Activated CD8-positive, alpha-beta memory T cell treated with anti-CD3 and anti-CD28 coated beads, Interleukin-2, amount 50 U/mL, for 24 hours (primary cell): ENCODE data around the gene ARHGAP30.
"Not testable (repeated sequence)": the region's sequence is repeated elsewhere in the genome, so short reads cannot be mapped to it uniquely, and the experiment has no call there.

ENCODE experiments used
- DNase-seq: peaks from one replicate; pipeline ENCODE4 v3.0.0-alpha.2; 2020; ENCODE audit errors: extremely low read depth

Gene ARHGAP30

GRCh38 chr1:161069731-161070270 lies at the start of gene ARHGAP30:
Gene ARHGAP30 (minus strand): TSS chr1:161069891. CDS start chr1:161069624, 267 bp downstream.
- DNase-seq = peak; percentile 62

- peak; percentile 56 for DNase-seq
These were observed 48.3 kb upstream of the ARHGAP30 start, which contains the start of the genes NIT1 and PFDN2 for GRCh38 chr1:161117759-161118581. Gene NIT1 (plus strand): TSS chr1:161118105. CDS start chr1:161118177, 72 bp downstream. Gene PFDN2 (minus strand): TSS chr1:161118037. CDS start chr1:161118026, 11 bp downstream.

- DNase-seq = not testable (repeated sequence)
These were observed 46.3 kb upstream of the ARHGAP30 start for GRCh38 chr1:161115961-161116360.

- no peak for DNase-seq
These were observed 45.5 kb upstream of the ARHGAP30 start for GRCh38 chr1:161115132-161115711.

GRCh38 chr1:161114556-161114955 lies 44.9 kb upstream of the ARHGAP30 start:
- no peak for DNase-seq

GRCh38 chr1:161113915-161114314 lies 44.2 kb upstream of the ARHGAP30 start:
- no peak for DNase-seq

- DNase-seq = no peak
These were observed 41.8 kb upstream of the ARHGAP30 start for GRCh38 chr1:161111527-161111926.

GRCh38 chr1:161111117-161111516 lies 41.4 kb upstream of the ARHGAP30 start:
- no peak for DNase-seq

- DNase-seq = no peak
These were observed 36.7 kb upstream of the ARHGAP30 start for GRCh38 chr1:161106431-161106830.

GRCh38 chr1:161100556-161100955 lies 30.9 kb upstream of the ARHGAP30 start:
- no peak for DNase-seq

- DNase-seq = no peak
These were observed 29.6 kb upstream of the ARHGAP30 start for GRCh38 chr1:161099090-161099802.

- peak; percentile 37 for DNase-seq
These were observed 28.7 kb upstream of the ARHGAP30 start, which contains the start of gene KLHDC9 for GRCh38 chr1:161098210-161099068. Gene KLHDC9 (plus strand): TSS chr1:161098361. CDS start chr1:161098536, 175 bp downstream.

- no peak for DNase-seq
These were observed 26.8 kb upstream of the ARHGAP30 start for GRCh38 chr1:161096530-161096929.

- DNase-seq = no peak
These were observed 26.3 kb upstream of the ARHGAP30 start for GRCh38 chr1:161096015-161096414.

- DNase-seq = no peak
These were observed 25.5 kb upstream of the ARHGAP30 start for GRCh38 chr1:161095230-161095629.

GRCh38 chr1:161094481-161094880 lies 24.8 kb upstream of the ARHGAP30 start:
- DNase-seq = no peak

GRCh38 chr1:161092621-161093028 lies 22.9 kb upstream of the ARHGAP30 start:
- DNase-seq = no peak

GRCh38 chr1:161091796-161092507 lies 22.3 kb upstream of the ARHGAP30 start:
- no peak for DNase-seq

GRCh38 chr1:161091093-161091492 lies 21.4 kb upstream of the ARHGAP30 start:
- DNase-seq = no peak

- no peak for DNase-seq
These were observed 20.9 kb upstream of the ARHGAP30 start for GRCh38 chr1:161090617-161091016.
